ENCODE results near the gene GSG1L2. TPM values are rescaled to one million over a fixed set of nuclear protein-coding genes. Genes with fewer than 3 reads are reported as not detected.

The GSG1L2 gene
- total and polyA plus RNA-seq, 2 donors (not counting 1 experiment from before 2014, with no cell fraction given) = not detected

DNA sequence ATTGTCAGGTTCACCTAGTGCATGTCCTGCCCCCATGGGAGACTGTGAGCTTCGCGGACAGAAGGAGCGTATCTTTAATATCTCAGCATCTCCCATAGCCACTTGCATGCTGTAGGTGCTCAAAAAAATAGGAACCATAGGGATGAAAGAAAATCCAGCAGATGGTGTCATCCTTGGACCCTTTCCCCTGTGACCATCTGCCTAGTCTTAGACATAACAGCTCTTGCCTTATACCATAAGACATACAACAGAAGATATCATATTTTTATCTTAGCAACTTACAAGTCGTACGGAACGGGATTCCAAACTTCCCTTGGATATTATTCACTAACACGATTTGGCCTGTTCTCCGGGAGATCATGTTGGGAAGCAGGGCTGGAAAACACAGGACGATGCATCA, 45.0 kb downstream of the GSG1L2 start:
- H3K4me1 ChIP-seq (ENCODE audit: control insufficient read depth in 2 of 2, insufficient read depth in 2 of 2, low read length in 2 of 2) = no peaks in the 10 kb centered on the region
- Mint-ChIP-seq H3K4me3 (no peak overlapping the region), H3K9me3 (ENCODE audit: insufficient read depth) (no peaks in the 10 kb centered on the region), H3K27ac (no peak overlapping the region), H3K4me1 (no peaks in the 10 kb centered on the region), H3K27me3 (peaks cover 12% of the 10 kb centered on the region)
- WGBS (ENCODE audit: insufficient coverage) = 99% methylated on average over 9 of the region's 9 CpGs
- intact Hi-C loops (cut with micrococcal nuclease) = no loop called here
- ChIA-PET POLR2A (no interaction called here), CTCF (no interaction called here)
- H3K79me2 ChIP-seq (ENCODE audit: control insufficient read depth, insufficient read depth, low read length) = no peaks in the 10 kb centered on the region
- no peak for DNase-seq
- no peak overlapping the region for H3K27ac ChIP-seq (ENCODE audit: low read length in 2 of 2)
- H2AFZ ChIP-seq (ENCODE audit: insufficient read depth, low read depth, low read length, poor library complexity, severe bottlenecking) = no peak overlapping the region
- peaks cover 0 to 4% (median 2%) of the 10 kb centered on the region in 4 experiments for H3K27me3 ChIP-seq (replicated peaks in 1 of 4; ENCODE audit: control extremely low read depth in 1 of 4, control insufficient read depth in 3 of 4, insufficient read depth in 4 of 4, low read length in 3 of 4)
- no peak for ATAC-seq (ENCODE audit: low read depth)
- no peak for TF ChIP-seq EZH2 (IDR thresholded peaks at IDR 0.05; ENCODE audit: borderline replicate concordance, insufficient read depth, low read depth, low read length, poor library complexity, severe bottlenecking)
- TF ChIP-seq, protein P1, sequence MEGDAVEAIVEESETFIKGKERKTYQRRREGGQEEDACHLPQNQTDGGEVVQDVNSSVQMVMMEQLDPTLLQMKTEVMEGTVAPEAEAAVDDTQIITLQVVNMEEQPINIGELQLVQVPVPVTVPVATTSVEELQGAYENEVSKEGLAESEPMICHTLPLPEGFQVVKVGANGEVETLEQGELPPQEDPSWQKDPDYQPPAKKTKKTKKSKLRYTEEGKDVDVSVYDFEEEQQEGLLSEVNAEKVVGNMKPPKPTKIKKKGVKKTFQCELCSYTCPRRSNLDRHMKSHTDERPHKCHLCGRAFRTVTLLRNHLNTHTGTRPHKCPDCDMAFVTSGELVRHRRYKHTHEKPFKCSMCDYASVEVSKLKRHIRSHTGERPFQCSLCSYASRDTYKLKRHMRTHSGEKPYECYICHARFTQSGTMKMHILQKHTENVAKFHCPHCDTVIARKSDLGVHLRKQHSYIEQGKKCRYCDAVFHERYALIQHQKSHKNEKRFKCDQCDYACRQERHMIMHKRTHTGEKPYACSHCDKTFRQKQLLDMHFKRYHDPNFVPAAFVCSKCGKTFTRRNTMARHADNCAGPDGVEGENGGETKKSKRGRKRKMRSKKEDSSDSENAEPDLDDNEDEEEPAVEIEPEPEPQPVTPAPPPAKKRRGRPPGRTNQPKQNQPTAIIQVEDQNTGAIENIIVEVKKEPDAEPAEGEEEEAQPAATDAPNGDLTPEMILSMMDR (IDR thresholded peaks at IDR 0.05) = no peak
- H3K4me3 ChIP-seq (ENCODE audit: control extremely low read depth in 1 of 5, extremely low read depth in 1 of 5, insufficient read depth in 1 of 5, low read depth in 2 of 5, low read length in 4 of 5) = no peak overlapping the region
- H4K20me1 ChIP-seq (ENCODE audit: control insufficient read depth, insufficient read depth, low read length, poor library complexity, severe bottlenecking) = no peaks in the 10 kb centered on the region
- H3K9me3 ChIP-seq (ENCODE audit: control extremely low read depth in 1 of 3, control insufficient read depth in 2 of 3, insufficient read depth in 1 of 3, low read length in 2 of 3) = no peaks in the 10 kb centered on the region
- H3K36me3 ChIP-seq (replicated peaks in 1 of 2; ENCODE audit: control extremely low read depth in 1 of 2, control insufficient read depth in 1 of 2, extremely low read depth in 1 of 2, insufficient read depth in 2 of 2, low read length in 1 of 2) = no peaks in the 10 kb centered on the region
- H3K9ac ChIP-seq (ENCODE audit: low read length) = no peak overlapping the region
- H3K4me2 ChIP-seq (replicated peaks; ENCODE audit: low read depth, low read length, poor library complexity, severe bottlenecking) = no peak overlapping the region

DNA sequence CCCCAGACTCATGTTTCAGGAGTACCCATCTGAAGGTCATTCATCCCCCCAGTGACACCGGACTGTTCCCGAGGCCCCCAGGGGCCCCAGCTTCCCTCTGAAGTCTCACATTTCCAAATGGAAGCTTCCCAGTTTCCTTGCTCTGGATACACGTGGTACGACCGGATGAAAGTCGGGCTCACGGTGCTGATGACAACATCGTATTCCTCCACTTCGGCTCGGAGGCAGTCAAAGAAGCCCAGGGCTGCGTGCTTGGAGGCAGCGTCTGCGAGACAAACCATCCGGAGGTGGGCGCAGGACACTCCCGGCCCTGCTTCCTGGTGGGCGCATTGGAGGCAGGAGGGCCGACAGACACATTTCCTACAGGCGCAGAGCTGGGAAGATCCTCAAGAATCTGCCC, 49.2 kb downstream of the GSG1L2 start:
- no peaks in the 10 kb centered on the region for H3K4me1 ChIP-seq (ENCODE audit: control insufficient read depth in 2 of 2, insufficient read depth in 2 of 2, low read length in 2 of 2)
- H3K27ac ChIP-seq (ENCODE audit: low read length in 2 of 2) = no peak overlapping the region
- POLR2A ChIA-PET = no interaction called here
- CTCF ChIA-PET = no interaction called here
- no peak overlapping the region for H3K4me3 Mint-ChIP-seq
- no peak overlapping the region for H3K27ac Mint-ChIP-seq
- no peaks in the 10 kb centered on the region for H3K4me1 Mint-ChIP-seq
- DNase-seq = no peak
- no peak overlapping the region for H3K9ac ChIP-seq (ENCODE audit: low read length)
- no peak overlapping the region for H2AFZ ChIP-seq (ENCODE audit: insufficient read depth, low read depth, low read length, poor library complexity, severe bottlenecking)
- TF ChIP-seq EZH2 (IDR thresholded peaks at IDR 0.05; ENCODE audit: borderline replicate concordance, insufficient read depth, low read depth, low read length, poor library complexity, severe bottlenecking) = no peak
- TF ChIP-seq, protein P1 (IDR thresholded peaks at IDR 0.05) = no peak
- H3K27me3 Mint-ChIP-seq = peaks cover 4% of the 10 kb centered on the region
- intact Hi-C loops (cut with micrococcal nuclease) = no loop called here
- 90% methylated on average over 17 of the region's 19 CpGs for WGBS (ENCODE audit: insufficient coverage)
- no peaks in the 10 kb centered on the region for H4K20me1 ChIP-seq (ENCODE audit: control insufficient read depth, insufficient read depth, low read length, poor library complexity, severe bottlenecking)
- peaks cover 0 to 4% (median 0%) of the 10 kb centered on the region in 4 experiments for H3K27me3 ChIP-seq (replicated peaks in 1 of 4; ENCODE audit: control extremely low read depth in 1 of 4, control insufficient read depth in 3 of 4, insufficient read depth in 4 of 4, low read length in 3 of 4)
- no peak for ATAC-seq (ENCODE audit: low read depth)
- no peak overlapping the region for H3K4me2 ChIP-seq (replicated peaks; ENCODE audit: low read depth, low read length, poor library complexity, severe bottlenecking)
- peaks cover 0 to 5% (median 0%) of the 10 kb centered on the region in 3 donors for H3K9me3 ChIP-seq (ENCODE audit: control extremely low read depth in 1 of 3, control insufficient read depth in 2 of 3, insufficient read depth in 1 of 3, low read length in 2 of 3)
- H3K79me2 ChIP-seq (ENCODE audit: control insufficient read depth, insufficient read depth, low read length) = no peaks in the 10 kb centered on the region
- H3K4me3 ChIP-seq (ENCODE audit: control extremely low read depth in 1 of 5, extremely low read depth in 1 of 5, insufficient read depth in 1 of 5, low read depth in 2 of 5, low read length in 4 of 5) = no peak overlapping the region
- H3K9me3 Mint-ChIP-seq (ENCODE audit: insufficient read depth) = no peaks in the 10 kb centered on the region
- H3K36me3 ChIP-seq (replicated peaks in 1 of 2; ENCODE audit: control extremely low read depth in 1 of 2, control insufficient read depth in 1 of 2, extremely low read depth in 1 of 2, insufficient read depth in 2 of 2, low read length in 1 of 2) = no peaks in the 10 kb centered on the region
